Head of caudate nucleus (tissue), 42 donors: ENCODE results near the gene DDB1.
A peak's percentile ranks its signal among the peaks of the same experiment; 100 is the strongest.

Source experiments
- DNase-seq, 42 donors: peaks; one replicate each; pipeline versions ENCODE4 v3.0.0 to v3.0.0-alpha.2; 2020 to 2021; ENCODE audit warnings: mixed read lengths in 7 of 42
- intact Hi-C: fragments of 100-400 bp; cut with DNase I; formaldehyde crosslinking; loops from one replicate; pipeline ENCODE4 v1.15.0; 2022

DDB1 gene

DNA sequence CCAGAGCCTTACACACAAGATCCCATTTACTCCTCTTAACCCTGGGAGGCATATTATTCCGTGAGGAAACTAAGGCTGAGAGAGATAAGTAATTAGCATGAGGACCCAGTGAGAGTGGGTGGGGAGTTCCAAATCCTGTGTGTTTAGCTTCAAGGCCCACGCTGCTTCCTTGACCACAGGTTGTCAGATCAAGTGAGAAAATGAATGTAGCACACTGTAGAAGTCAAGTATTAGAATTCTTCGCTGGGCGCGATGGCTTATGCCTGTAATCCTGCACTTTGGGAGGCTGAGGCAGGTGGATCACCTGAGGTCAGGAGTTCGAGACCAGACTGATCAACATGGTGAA lies 25.0 kb upstream of the DDB1 start:
- DNase-seq: no peak
- intact Hi-C loops: no loop called here

DNA sequence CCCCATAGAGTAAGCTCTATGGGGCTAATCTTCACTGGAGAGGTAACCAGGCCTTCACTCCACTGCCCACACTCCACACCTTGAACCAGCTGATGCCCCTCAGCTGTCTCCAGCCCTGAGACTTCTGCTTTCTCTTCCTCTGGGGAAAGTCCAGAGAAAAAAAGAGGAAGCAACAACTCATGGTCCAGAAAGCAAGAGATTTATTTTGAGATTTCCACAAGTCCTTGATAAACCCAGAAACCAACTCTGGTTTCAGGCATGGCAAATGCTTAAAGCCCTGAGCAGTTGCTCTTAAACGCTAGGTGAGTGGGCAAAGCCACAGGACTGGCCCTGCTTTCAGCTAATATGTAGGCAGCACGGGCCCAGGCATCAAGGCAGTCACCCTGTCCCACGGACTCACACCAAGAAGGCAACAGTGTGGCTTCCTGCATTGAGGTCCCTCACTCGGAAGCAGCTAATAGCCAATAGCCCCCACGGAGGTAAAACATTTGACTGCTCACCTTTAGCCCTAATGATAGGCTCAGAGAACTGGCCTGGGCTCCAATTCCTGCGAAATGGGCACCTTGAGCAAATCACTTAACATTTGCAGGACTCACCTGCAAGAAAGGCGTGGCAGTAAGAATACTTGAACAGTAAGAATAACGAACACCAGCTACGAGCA lies 24.5 kb upstream of the DDB1 start:
- intact Hi-C loops: no loop called here
- DNase-seq: peak in 7 of 42 donors; percentile 9 to 46 (median 32)

- intact Hi-C loops: no loop called here
- DNase-seq: no peak
Observed at GRCh38 chr11:61356706-61357105, 23.8 kb upstream of the DDB1 start.

DNA sequence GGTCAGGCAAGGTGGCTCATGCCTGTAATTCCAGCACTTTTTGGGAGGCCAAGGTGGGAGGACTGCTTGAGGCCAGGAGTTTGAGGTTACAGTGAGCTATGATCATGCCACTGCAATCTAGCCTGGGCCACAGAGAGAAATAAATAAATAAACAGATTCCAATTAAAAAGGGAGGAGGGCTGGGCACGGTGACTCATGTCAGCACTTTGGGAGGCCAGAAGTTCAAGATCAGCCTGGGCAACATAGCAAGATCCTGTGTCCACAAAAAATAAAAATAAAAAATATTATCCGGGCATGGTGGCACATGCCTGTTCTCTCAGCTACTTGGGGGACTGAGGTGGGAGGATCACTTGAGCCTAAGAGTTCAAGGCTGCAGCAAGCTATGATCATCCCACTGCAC lies 21.3 kb upstream of the DDB1 start:
- DNase-seq: no peak
- intact Hi-C loops: no loop called here

DNA sequence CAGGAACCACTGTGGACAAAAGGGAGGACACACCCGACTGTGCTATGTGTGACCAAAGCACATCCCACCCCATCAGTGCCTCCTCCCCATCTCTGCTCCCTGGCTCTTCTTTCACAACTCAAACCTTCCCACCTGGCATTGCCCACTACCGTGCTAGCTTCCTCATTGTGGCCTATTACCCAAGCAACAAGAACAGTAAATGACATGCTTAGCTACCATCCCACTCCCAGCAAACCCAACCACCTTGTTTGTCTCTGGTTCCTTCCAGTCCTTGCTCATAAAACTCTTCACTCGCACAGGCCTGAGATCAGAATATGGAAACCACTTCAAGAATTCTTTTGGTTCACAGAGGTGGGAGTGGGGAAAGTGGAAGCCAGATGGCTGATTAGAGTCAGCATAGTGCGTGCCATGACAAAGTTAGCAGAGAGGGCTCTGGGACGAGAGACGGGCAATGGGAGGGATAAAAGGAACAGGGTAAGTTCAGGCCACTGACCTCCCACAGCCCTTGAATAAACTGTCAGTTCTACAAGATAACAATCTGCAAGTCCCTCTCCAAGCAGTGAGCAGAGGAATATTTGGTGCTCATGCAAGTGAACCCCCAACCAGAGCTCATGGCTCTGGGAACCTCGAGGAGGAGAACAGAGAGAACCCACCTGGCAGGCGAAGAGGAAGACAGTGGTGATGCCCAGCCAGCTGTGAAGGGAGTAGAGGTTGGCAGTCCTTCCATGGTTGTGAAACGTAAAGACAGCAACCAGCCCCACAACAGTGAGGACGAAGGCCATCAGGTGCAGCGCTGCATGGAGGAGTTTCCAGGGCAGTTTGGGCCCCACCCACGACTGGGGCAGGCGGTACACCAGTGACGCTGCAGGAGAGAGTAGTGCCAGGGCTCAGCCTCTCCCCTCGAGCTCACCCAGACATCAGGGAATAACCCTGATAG lies 20.5 kb upstream of the DDB1 start:
- no peak for DNase-seq
- intact Hi-C loops: no loop called here

- intact Hi-C loops: no loop called here
- DNase-seq: no peak
Observed at GRCh38 chr11:61352038-61352437, 19.1 kb upstream of the DDB1 start.

DNA sequence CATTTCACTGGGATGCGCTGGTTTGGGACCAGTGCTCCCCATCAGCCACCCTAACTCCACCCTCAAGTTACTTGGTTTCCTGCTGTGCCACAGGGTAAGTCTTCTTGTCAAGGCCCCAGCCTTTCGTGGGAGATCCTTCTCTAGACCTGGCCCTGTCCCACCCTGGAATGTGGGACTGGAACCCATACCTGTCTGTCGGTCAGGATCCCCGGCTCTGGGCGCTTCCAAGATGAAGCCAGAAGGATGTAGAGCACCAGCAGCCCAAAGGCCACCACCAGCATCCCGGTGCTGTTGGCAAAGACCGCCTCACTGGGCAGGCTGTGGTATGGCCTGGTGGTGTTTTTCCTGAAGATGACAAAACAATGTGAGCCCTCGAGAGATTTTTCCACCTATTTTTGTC lies 17.9 kb upstream of the DDB1 start:
- DNase-seq: no peak
- intact Hi-C loops: no loop called here

- intact Hi-C loops: no loop called here
- no peak for DNase-seq
Observed at GRCh38 chr11:61350336-61350735, 17.4 kb upstream of the DDB1 start.

DNA sequence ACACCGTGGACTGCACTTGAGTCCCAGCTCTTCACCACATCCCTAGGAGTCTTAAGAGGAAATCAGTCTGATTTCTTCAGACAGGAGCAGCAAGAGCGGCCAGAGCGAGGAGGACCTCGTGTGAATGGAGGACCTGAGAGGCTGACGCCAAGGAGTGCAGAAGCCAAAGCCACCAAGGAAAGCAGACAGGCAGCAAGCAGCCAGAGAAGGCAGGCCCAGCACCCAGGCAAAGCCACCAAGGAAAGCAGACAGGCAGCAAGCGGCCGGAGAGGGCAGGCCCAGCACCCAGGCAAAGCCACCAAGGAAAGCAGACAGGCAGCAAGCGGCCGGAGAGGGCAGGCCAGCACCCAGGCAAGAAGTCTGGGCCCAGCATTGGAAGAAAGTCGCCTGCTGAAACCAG lies 17.0 kb upstream of the DDB1 start:
- DNase-seq: no peak

GRCh38 chr11:61349189-61349751 lies 16.4 kb upstream of the DDB1 start:
- intact Hi-C loops: no loop called here
- DNase-seq: no peak

More for the DNA sequence above, 17.0 kb upstream of the DDB1 start:
- intact Hi-C loops: no loop called here

GRCh38 chr11:61347916-61348461 lies 15.1 kb upstream of the DDB1 start:
- intact Hi-C loops: no loop called here
- DNase-seq: no peak

- intact Hi-C loops: no loop called here
- no peak for DNase-seq
Observed at GRCh38 chr11:61345954-61346843, 13.3 kb upstream of the DDB1 start.

DNA sequence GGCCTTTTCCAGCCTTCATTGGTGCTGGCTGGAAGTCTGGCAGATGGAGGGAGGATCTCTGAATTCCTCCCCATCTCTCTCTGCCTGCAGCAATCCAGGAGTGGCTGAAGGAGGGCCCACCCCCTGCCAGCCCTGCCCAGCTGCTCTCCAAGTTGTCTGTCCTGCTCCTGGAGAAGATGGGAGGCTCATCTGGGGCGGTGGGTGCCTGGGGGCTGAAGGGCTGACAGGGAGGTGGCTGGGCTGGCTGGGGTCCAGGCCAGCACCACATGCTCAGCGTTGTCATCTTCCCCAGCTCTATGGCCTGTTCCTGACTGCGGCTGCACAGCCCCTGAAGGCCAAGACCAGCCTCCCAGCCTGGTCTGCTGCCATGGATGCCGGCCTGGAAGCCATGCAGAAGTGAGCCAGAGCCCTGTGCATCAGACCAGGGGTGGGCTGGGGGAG lies 12.3 kb upstream of the DDB1 start:
- intact Hi-C loops: no loop called here
- no peak for DNase-seq

GRCh38 chr11:61343792-61344745 lies 11.2 kb upstream of the DDB1 start:
- DNase-seq: no peak
- intact Hi-C loops: no loop called here

DNA sequence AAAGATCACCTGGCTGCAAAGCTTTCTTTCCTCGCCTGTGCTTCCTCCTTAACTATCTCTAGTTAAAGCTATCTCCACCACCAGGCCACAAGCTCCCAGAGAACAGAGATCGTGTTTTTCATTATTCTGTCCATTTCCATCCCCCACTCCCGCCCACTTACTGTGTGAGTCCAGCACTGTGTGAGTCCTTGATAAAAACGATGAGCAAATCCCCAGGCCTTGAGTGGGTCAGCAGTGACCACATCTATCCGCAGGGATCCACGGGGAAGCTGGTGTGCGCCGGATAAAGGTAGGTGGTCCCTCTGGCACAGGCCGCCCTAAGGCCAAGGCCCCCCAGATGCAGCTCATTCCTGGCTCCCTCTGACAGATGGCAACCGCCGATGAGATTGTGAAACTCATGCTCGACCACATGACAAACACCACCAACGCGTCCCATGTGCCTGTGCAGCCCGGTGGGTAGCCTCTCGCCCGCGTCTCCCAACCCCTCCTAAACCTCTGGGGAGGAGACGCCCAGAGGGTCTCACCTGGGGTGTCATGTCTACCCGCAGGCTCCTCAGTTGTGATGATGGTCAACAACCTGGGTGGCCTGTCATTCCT lies 9.4 kb upstream of the DDB1 start:
- intact Hi-C loops: no loop called here
- no peak for DNase-seq

- no peak for DNase-seq
- intact Hi-C loops: no loop called here
Observed at GRCh38 chr11:61341706-61342105, 8.8 kb upstream of the DDB1 start.

GRCh38 chr11:61340979-61341378 lies 8.1 kb upstream of the DDB1 start:
- DNase-seq: no peak
- intact Hi-C loops: no loop called here

GRCh38 chr11:61339490-61339878 lies 6.6 kb upstream of the DDB1 start:
- intact Hi-C loops: loop anchor here (5.0 kb wide), 1 partner anchor 43 kb away; no protein-coding TSS in a partner anchor
- DNase-seq: no peak
